Keratinocyte (primary cell): ENCODE measurements around the gene SLN. TPM values are rescaled to one million over a fixed set of nuclear protein-coding genes. Genes with fewer than 3 reads are reported as not detected.
A peak's percentile ranks its signal among the peaks of the same experiment; 100 is the strongest.

ENCODE experiments used
- DNase-seq: peaks from one replicate; pipeline ENCODE4 v3.0.0-alpha.2; 2011; ENCODE audit warnings: low read depth, missing footprints, low spot score
- FAIRE-seq: peaks from 2 replicates; lab custom pipeline; 2011; peaks lifted over from hg19 to GRCh38; lab: Jason Lieb, UNC
- H2AFZ ChIP-seq: 2 replicates; pipeline ENCODE4 v1.6.0; 2012; ENCODE audit warnings: low read length, control low read depth, inconsistent platforms; ENCODE audit not compliant: control insufficient read depth
- H3K27ac ChIP-seq: 2 replicates; pipeline ENCODE4 v1.5.1; 2011; ENCODE audit warnings: low read length; ENCODE audit not compliant: control insufficient read depth, insufficient read depth
- H3K27me3 ChIP-seq: 3 replicates; pipeline ENCODE4 v1.6.0; 2011; ENCODE audit warnings: low read length; ENCODE audit not compliant: control insufficient read depth, insufficient read depth; ENCODE audit errors: extremely low read depth
- H3K36me3 ChIP-seq, 2 experiments: 2 replicates in 1 of 2; 3 replicates in 1 of 2; pipeline ENCODE4 v1.5.1; 2011; ENCODE audit warnings: low read length in 2 of 2, mild to moderate bottlenecking in 1 of 2; ENCODE audit not compliant: control insufficient read depth in 2 of 2, insufficient read depth in 2 of 2; ENCODE audit errors: extremely low read depth in 1 of 2
- H3K4me1 ChIP-seq: 3 replicates; pipeline ENCODE4 v1.5.1; 2011; ENCODE audit warnings: low read length; ENCODE audit not compliant: control insufficient read depth, insufficient read depth; ENCODE audit errors: extremely low read depth
- H3K4me2 ChIP-seq: 3 replicates; pipeline ENCODE4 v1.6.0; 2011; ENCODE audit warnings: low read depth, low read length; ENCODE audit not compliant: control insufficient read depth, insufficient read depth; ENCODE audit errors: extremely low read depth
- H3K4me3 ChIP-seq, 3 experiments: fragments of 200-600 bp in 1 of 3; sonication (generic) in 1 of 3; 2 replicates in 2 of 3; 3 replicates in 1 of 3; pipeline ENCODE4 v1.5.1; 2011 to 2016; ENCODE audit warnings: low read length in 3 of 3, mild to moderate bottlenecking in 3 of 3, control low read depth in 2 of 3, inconsistent platforms in 1 of 3, low read depth in 1 of 3, mixed read lengths in 1 of 3, mixed run types in 1 of 3, moderate library complexity in 1 of 3; ENCODE audit not compliant: control insufficient read depth in 2 of 3, insufficient read depth in 2 of 3; ENCODE audit errors: extremely low read depth in 1 of 3
- H3K79me2 ChIP-seq: 2 replicates; pipeline ENCODE4 v1.6.0; 2012; ENCODE audit warnings: low read length; ENCODE audit not compliant: control insufficient read depth, insufficient read depth
- H3K9ac ChIP-seq: 3 replicates; pipeline ENCODE4 v1.6.0; 2011; ENCODE audit warnings: low read length; ENCODE audit not compliant: control insufficient read depth, insufficient read depth; ENCODE audit errors: extremely low read depth
- H3K9me1 ChIP-seq: 3 replicates; pipeline ENCODE4 v1.6.0; 2011; ENCODE audit warnings: low read length; ENCODE audit not compliant: control insufficient read depth, insufficient read depth; ENCODE audit errors: extremely low read depth
- H3K9me3 ChIP-seq: 2 replicates; pipeline ENCODE4 v1.5.1; 2012; ENCODE audit warnings: low read depth, low read length; ENCODE audit not compliant: control insufficient read depth
- H4K20me1 ChIP-seq: 3 replicates; pipeline ENCODE4 v1.6.0; 2011; ENCODE audit warnings: low read length; ENCODE audit not compliant: control insufficient read depth, insufficient read depth; ENCODE audit errors: extremely low read depth
- EZH2 ChIP-seq: IDR thresholded peaks from one replicate; pipeline ENCODE4 v1.6.1; 2012; ENCODE audit warnings: inconsistent platforms, mild to moderate bottlenecking, low read length, moderate library complexity
- dilution Hi-C: fragments of 300-500 bp; cut with MboI; formaldehyde crosslinking; loops from one replicate; pipeline ENCODE4 v1.7.0; 2020; ENCODE audit warnings: low sequenced_read_pairs; ENCODE audit not compliant: extremely low pct_ligation_motif_present
- polyA plus RNA-seq, 5 experiments: library from polyadenylated mRNA; depleted of rRNA in 3 of 5; stranded (reverse) in 3 of 5; stranded (forward) in 1 of 5; unstranded in 1 of 5; fragments of >200 nt; gene quantifications; 1 replicate in 1 of 5; 2 replicates in 3 of 5; 3 replicates in 1 of 5; pipeline versions ENCODE4 v1.2.1 to v1.2.3, GENCODE V29; 2011 to 2012; ENCODE audit warnings: missing spikeins in 2 of 5, low read depth in 1 of 5, low replicate concordance in 1 of 5
- TF ChIP-seq, protein P1 (sequence below), 3 experiments: IDR thresholded peaks in 1 of 3; conservative IDR thresholded peaks in 1 of 3; optimal IDR thresholded peaks in 1 of 3; 2 replicates in 2 of 3; 3 replicates in 1 of 3; pipeline versions ENCODE3 to v1.5.1; 2011; ENCODE audit warnings: low read length in 3 of 3, mild to moderate bottlenecking in 3 of 3, moderate library complexity in 2 of 3, control low read depth in 1 of 3, inconsistent platforms in 1 of 3; ENCODE audit not compliant: insufficient read depth in 2 of 3; ENCODE audit errors: extremely low read depth in 1 of 3

The SLN gene
- polyA plus RNA-seq, 1 donor (not counting 4 experiments of a cell fraction or from before 2014, with no cell fraction given) = 0.12 TPM

DNA sequence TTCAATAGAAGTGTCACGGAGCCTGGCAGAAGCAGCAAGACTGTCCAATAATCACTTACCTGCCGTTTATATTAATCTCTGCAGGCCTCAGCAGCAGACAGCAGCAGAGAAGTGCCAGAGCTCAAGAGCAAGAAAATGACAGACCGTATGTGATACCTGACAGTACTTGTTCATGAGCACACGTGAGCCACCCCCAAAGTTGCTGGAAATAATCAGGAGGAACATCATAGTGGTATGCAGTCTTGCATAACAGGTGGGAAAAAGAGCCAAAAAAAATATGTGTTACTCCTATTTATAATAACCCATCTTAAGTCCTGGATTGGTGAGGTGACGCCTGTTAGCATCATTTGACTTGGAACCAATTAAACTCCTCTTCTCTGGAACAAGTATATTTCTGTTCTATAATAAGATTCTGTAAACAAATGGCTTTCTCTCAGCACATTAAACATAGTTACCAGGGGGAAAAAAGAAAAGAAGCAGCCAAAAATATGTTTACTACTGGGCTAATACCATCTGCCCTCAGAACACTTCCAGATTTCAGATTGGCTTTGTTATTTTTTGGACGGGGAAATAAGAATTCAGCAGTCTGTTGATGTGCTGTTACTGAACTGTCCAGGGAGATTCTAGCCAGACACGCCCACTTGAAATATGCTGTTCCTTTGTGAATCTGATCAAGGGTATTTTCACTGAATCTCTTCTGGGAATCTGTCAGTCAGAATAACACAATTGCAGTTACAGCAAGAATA lies 7.9 kb upstream of the SLN start:
- no peak overlapping the region for H3K9ac ChIP-seq
- H3K79me2 ChIP-seq = no peaks in the 10 kb centered on the region
- no peaks in the 10 kb centered on the region for H4K20me1 ChIP-seq
- H3K9me1 ChIP-seq = no peaks in the 10 kb centered on the region
- FAIRE-seq (peak; percentile 65), DNase-seq (no peak)
- dilution Hi-C loops = no loop called here
- peak overlapping the region; percentile 24 for H3K4me2 ChIP-seq
- H2AFZ ChIP-seq = no peak overlapping the region
- H3K4me1 ChIP-seq = peaks cover 12% of the 10 kb centered on the region
- peaks cover 12% of the 10 kb centered on the region for H3K27me3 ChIP-seq
- H3K9me3 ChIP-seq = no peaks in the 10 kb centered on the region
- no peak overlapping the region for H3K4me3 ChIP-seq
- no peaks in the 10 kb centered on the region for H3K36me3 ChIP-seq
- no peak overlapping the region for H3K27ac ChIP-seq
- TF ChIP-seq, protein P1, sequence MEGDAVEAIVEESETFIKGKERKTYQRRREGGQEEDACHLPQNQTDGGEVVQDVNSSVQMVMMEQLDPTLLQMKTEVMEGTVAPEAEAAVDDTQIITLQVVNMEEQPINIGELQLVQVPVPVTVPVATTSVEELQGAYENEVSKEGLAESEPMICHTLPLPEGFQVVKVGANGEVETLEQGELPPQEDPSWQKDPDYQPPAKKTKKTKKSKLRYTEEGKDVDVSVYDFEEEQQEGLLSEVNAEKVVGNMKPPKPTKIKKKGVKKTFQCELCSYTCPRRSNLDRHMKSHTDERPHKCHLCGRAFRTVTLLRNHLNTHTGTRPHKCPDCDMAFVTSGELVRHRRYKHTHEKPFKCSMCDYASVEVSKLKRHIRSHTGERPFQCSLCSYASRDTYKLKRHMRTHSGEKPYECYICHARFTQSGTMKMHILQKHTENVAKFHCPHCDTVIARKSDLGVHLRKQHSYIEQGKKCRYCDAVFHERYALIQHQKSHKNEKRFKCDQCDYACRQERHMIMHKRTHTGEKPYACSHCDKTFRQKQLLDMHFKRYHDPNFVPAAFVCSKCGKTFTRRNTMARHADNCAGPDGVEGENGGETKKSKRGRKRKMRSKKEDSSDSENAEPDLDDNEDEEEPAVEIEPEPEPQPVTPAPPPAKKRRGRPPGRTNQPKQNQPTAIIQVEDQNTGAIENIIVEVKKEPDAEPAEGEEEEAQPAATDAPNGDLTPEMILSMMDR (optimal IDR thresholded peaks at IDR 0.05 in 1 of 3, IDR thresholded peaks at IDR 0.05 in 1 of 3, conservative IDR thresholded peaks at IDR 0.05 in 1 of 3; ENCODE audit: extremely low read depth in 1 of 3, insufficient read depth in 2 of 3, low read length in 3 of 3) = no peak
- no peak for TF ChIP-seq EZH2

DNA sequence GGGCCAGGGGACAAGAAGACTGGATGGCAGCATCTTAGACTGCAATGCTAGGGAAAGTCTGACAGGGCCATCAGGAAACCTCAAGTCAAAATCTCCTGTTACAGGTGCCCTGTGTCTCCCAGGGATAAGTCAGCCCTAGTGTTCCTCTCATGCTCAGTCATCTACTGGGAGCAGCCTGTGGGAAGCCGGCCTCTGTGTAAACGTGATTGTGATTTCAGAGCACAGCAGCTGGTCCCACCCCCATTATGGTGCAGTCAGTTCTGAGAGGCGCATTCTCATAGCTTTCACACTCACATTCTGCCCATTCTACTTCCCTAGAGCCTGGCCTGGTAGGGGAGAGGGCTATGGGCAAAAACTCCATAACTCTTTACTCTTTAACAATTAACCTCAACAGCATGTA lies 7.2 kb upstream of the SLN start:
- H3K4me1 ChIP-seq = peaks cover 12% of the 10 kb centered on the region
- H4K20me1 ChIP-seq = no peaks in the 10 kb centered on the region
- peak overlapping the region; percentile 24 for H3K4me2 ChIP-seq
- H3K27ac ChIP-seq = no peak overlapping the region
- no peak overlapping the region for H3K9ac ChIP-seq
- H3K79me2 ChIP-seq = no peaks in the 10 kb centered on the region
- no peak for DNase-seq
- H2AFZ ChIP-seq = no peak overlapping the region
- H3K9me3 ChIP-seq = no peaks in the 10 kb centered on the region
- no peak for FAIRE-seq
- H3K36me3 ChIP-seq = no peaks in the 10 kb centered on the region
- TF ChIP-seq, protein P1 (optimal IDR thresholded peaks at IDR 0.05 in 1 of 3, IDR thresholded peaks at IDR 0.05 in 1 of 3, conservative IDR thresholded peaks at IDR 0.05 in 1 of 3; ENCODE audit: extremely low read depth in 1 of 3, insufficient read depth in 2 of 3, low read length in 3 of 3) = no peak
- TF ChIP-seq EZH2 = no peak
- H3K9me1 ChIP-seq = no peaks in the 10 kb centered on the region
- H3K4me3 ChIP-seq = no peak overlapping the region
- dilution Hi-C loops = no loop called here
- H3K27me3 ChIP-seq = peaks cover 12% of the 10 kb centered on the region
